COR-L47 (cell line): ENCODE data around the gene SLC25A26.
A peak's percentile ranks its signal among the peaks of the same experiment; 100 is the strongest.

Experiments used
- DNase-seq: peaks from one replicate; lab custom pipeline; 2025; lab: John Stamatoyannopoulos, UW

Gene SLC25A26

GRCh38 chr3:66396888-66397287 lies 176.1 kb downstream of the SLC25A26 start:
- no peak for DNase-seq

- DNase-seq, result no peak
These were observed 176.9 kb downstream of the SLC25A26 start for GRCh38 chr3:66397745-66398144.

- peak; percentile 18 for DNase-seq
These were observed 177.6 kb downstream of the SLC25A26 start for GRCh38 chr3:66398228-66399025.

- DNase-seq, result no peak
These were observed 178.9 kb downstream of the SLC25A26 start for GRCh38 chr3:66399529-66400232.

GRCh38 chr3:66400411-66401156 lies 179.8 kb downstream of the SLC25A26 start:
- no peak for DNase-seq

- DNase-seq, result no peak
These were observed 180.4 kb downstream of the SLC25A26 start for GRCh38 chr3:66401157-66401550.

GRCh38 chr3:66401675-66402491 lies 181.1 kb downstream of the SLC25A26 start:
- no peak for DNase-seq

GRCh38 chr3:66402596-66403290 lies 181.9 kb downstream of the SLC25A26 start:
- no peak for DNase-seq

GRCh38 chr3:66403323-66403990 lies 182.7 kb downstream of the SLC25A26 start:
- no peak for DNase-seq

- no peak for DNase-seq
These were observed 183.4 kb downstream of the SLC25A26 start for GRCh38 chr3:66404197-66404596.

- DNase-seq, result no peak
These were observed 184.3 kb downstream of the SLC25A26 start for GRCh38 chr3:66404903-66405700.

GRCh38 chr3:66405701-66406091 lies 184.9 kb downstream of the SLC25A26 start:
- DNase-seq, result no peak

GRCh38 chr3:66406163-66406562 lies 185.4 kb downstream of the SLC25A26 start:
- no peak for DNase-seq

GRCh38 chr3:66406831-66407610 lies 186.2 kb downstream of the SLC25A26 start:
- DNase-seq, result no peak

- DNase-seq, result peak; percentile 22
These were observed 186.9 kb downstream of the SLC25A26 start for GRCh38 chr3:66407611-66408218.

GRCh38 chr3:66409771-66410754 lies 189.3 kb downstream of the SLC25A26 start:
- DNase-seq, result no peak

GRCh38 chr3:66410976-66411375 lies 190.2 kb downstream of the SLC25A26 start:
- DNase-seq, result no peak
